Duodenal mucosa (tissue), 2 donors: Measurements from ENCODE around the gene ZBP1.

Experiments
- H3K27ac ChIP-seq: one replicate; pipeline ENCODE4 v1.7.0; 2013; ENCODE audit warnings: low read depth, low read length
- H3K27me3 ChIP-seq, 2 donors: one replicate each; pipeline ENCODE4 v1.7.0; 2013; ENCODE audit warnings: low read length in 2 of 2, control low read depth in 1 of 2; ENCODE audit not compliant: insufficient read depth in 2 of 2, control insufficient read depth in 1 of 2
- H3K36me3 ChIP-seq, 2 donors: one replicate each; pipeline ENCODE4 v1.7.0; 2013; ENCODE audit warnings: low read length in 2 of 2, control low read depth in 1 of 2; ENCODE audit not compliant: insufficient read depth in 2 of 2, control insufficient read depth in 1 of 2
- H3K4me1 ChIP-seq, 2 donors: one replicate each; pipeline ENCODE4 v1.7.0; 2013; ENCODE audit warnings: low read length in 2 of 2, control low read depth in 1 of 2; ENCODE audit not compliant: insufficient read depth in 2 of 2, control insufficient read depth in 1 of 2
- H3K4me3 ChIP-seq, 2 donors: one replicate each; pipeline ENCODE4 v1.7.0; 2013; ENCODE audit warnings: low read length in 2 of 2, low read depth in 1 of 2
- H3K9ac ChIP-seq, 2 donors: one replicate each; pipeline ENCODE4 v1.7.0; 2013; ENCODE audit warnings: low read length in 2 of 2, low read depth in 1 of 2
- H3K9me3 ChIP-seq, 2 donors: one replicate each; pipeline ENCODE4 v1.7.0; 2013; ENCODE audit warnings: low read length in 2 of 2, control low read depth in 1 of 2; ENCODE audit not compliant: control insufficient read depth in 1 of 2

Gene ZBP1

DNA sequence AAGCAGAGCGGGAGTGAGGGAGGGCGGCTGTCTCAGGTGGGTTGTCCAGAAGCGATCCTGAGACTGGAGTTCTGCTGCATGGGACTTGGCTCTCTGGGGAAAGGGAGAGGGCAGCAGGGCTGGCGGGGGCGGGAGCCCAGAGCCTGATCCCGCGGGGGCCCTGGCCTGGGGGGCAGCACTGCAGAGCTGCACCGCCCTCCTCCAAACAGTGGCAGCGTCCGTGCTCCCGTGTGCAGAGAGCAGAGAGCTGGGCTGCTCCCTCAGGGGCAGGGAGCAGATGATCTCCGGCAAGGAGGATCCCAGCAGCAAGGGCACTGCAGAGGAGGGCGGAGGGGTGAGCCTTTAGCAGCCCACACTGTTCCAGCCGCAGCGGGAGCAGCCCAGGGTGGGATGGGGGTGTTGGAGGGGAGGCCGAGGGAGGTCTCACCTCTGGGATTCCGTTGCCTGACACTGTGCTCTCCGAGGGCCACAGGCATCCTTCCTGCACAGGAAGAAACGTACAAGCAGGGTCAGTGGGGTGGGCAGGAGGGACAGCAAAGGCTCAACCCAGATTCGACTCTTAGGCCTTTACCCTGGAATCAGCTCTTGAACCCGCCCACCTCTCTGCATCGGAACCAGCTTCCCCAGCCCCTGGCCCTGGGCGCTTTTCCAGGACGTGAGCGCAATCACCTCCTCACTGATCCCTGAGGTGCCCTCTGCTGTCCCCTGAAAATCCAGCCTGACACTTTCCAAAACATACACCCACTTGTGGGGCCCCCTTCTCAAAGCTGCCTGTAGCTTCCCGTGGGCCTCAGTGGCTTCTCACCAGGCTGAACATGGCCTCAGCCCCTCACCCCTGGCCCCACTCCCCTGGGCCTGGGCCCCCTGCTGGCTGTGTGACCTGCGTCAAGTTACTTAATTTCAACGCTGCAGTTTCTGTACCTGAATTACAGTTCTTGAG is 32.6 kb upstream of the ZBP1 start:
- H3K4me1 ChIP-seq = peaks cover 7 to 10% of the 10 kb centered on the region in 2 donors
- H3K27ac ChIP-seq = no peak overlapping the region
- no peaks in the 10 kb centered on the region for H3K9me3 ChIP-seq
- no peaks in the 10 kb centered on the region for H3K27me3 ChIP-seq
- H3K36me3 ChIP-seq = no peaks in the 10 kb centered on the region
- no peak overlapping the region for H3K9ac ChIP-seq
- H3K4me3 ChIP-seq = no peak overlapping the region

DNA sequence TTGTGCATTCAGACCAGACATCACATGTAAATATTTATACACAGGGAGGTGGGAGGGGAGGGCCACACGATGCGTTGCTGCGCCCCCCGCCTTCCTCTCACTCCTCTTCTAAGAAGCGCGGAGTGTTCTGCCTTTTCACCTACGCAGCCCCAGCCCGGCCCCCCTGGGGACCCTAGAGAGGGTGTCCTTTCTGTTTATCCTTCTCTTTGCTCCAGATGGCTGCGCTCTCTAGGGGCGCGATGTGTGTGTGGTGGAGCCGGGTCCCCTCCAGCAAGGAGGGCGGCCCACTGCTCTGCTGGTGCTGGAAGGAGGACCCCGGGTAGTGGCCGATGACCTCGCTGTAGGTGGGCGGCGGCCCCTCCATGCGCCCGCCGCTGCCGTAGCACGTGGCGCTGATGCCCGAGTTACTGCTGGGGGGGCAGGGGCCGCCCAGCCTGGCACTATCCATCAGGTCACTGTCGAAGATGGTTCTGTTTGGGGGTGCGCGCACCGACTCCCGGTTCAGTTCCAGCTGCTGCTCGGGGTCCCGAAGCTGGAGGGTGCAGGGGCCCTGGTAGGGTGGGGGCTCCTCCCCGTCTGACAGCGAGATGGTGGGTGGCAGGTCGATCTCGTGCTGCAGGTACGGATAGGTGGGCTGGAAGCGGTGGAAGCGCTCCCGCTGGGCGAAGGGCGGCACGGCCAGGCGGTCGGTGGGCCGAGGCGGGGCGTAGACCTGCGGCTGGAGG is 31.8 kb upstream of the ZBP1 start:
- no peak overlapping the region for H3K9ac ChIP-seq
- H3K9me3 ChIP-seq = no peaks in the 10 kb centered on the region
- H3K36me3 ChIP-seq = no peaks in the 10 kb centered on the region
- H3K4me3 ChIP-seq = no peak overlapping the region
- no peak overlapping the region for H3K27ac ChIP-seq
- peaks cover 0 to 4% of the 10 kb centered on the region in 2 donors for H3K4me1 ChIP-seq
- H3K27me3 ChIP-seq = no peaks in the 10 kb centered on the region

- H3K9me3 ChIP-seq = no peaks in the 10 kb centered on the region
- H3K27me3 ChIP-seq = no peaks in the 10 kb centered on the region
- no peak overlapping the region for H3K27ac ChIP-seq
- H3K9ac ChIP-seq = no peak overlapping the region
- no peak overlapping the region for H3K4me3 ChIP-seq
- H3K4me1 ChIP-seq = peaks cover 0 to 4% of the 10 kb centered on the region in 2 donors
- H3K36me3 ChIP-seq = no peaks in the 10 kb centered on the region
These were observed 30.7 kb upstream of the ZBP1 start for GRCh38 chr20:57650756-57651483.

DNA sequence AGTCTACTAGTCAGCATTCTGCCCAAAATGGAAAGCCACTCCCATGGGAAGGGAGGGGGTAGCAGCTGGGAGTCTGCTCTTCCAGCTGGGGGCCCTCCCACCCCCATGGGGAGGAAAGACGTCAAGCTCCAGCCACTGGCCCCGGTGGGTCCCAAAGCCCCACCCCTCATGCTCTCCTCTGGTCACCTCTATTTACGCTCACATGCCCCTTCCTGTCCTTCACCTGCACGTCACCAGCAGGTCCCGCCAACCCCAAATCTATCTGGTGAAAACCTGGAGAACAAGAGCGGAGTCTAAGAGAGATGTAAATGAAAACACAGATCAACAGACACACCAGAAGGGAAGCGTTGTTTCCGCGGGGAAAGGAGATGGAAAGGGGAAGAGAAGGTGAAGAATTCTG is 30.0 kb upstream of the ZBP1 start:
- H3K27me3 ChIP-seq = no peaks in the 10 kb centered on the region
- no peak overlapping the region for H3K4me3 ChIP-seq
- H3K27ac ChIP-seq = no peak overlapping the region
- no peaks in the 10 kb centered on the region for H3K9me3 ChIP-seq
- H3K9ac ChIP-seq = no peak overlapping the region
- peaks cover 0 to 4% of the 10 kb centered on the region in 2 donors for H3K4me1 ChIP-seq
- no peaks in the 10 kb centered on the region for H3K36me3 ChIP-seq

DNA sequence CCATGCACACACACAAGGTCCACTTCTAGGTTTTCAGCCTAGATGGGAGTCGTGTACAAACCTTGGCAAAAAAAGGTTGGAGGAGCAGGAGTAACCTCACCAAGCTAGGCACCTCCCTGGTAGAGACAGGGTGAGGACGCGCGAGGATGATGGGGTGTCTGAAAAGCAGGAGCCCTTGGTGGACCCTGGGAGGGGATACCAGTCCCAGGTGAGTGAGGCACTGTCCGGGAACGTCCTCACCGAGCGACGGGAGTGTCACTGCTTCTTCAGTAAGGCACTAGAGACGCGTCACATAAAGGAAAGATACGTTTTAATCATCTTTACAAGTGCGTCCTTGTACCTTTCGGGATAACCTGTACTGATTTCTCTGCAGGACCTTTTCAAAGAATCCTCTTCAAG is 29.4 kb upstream of the ZBP1 start:
- no peak overlapping the region for H3K27ac ChIP-seq

DNA sequence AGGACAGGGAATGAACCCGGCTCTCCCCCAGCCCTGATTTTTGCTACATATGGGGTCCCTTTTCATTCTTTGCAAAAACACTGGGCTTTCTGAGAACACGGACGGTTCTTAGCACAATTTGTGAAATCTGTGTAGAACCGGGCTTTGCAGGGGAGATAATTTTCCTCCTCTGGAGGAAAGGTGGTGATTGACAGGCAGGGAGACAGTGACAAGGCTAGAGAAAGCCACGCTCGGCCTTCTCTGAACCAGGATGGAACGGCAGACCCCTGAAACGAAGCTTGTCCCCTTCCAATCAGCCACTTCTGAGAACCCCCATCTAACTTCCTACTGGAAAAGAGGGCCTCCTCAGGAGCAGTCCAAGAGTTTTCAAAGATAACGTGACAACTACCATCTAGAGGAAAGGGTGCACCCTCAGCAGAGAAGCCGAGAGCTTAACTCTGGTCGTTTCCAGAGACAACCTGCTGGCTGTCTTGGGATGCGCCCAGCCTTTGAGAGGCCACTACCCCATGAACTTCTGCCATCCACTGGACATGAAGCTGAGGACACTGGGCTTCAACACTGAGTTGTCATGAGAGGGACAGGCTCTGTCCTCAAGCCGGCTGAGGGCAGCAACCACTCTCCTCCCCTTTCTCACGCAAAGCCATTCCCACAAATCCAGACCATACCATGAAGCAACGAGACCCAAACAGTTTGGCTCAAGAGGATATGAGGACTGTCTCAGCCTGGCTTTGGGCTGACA is 28.8 kb upstream of the ZBP1 start:
- Histone ChIP-seq H3K4me3 (no peak overlapping the region), H3K27ac (no peak overlapping the region), H3K9ac (no peak overlapping the region), H3K36me3 (no peaks in the 10 kb centered on the region), H3K27me3 (no peaks in the 10 kb centered on the region), H3K4me1 (no peaks in the 10 kb centered on the region), H3K9me3 (no peaks in the 10 kb centered on the region)

More for the DNA sequence above, 29.4 kb upstream of the ZBP1 start:
- H3K4me3 ChIP-seq = no peak overlapping the region
- no peak overlapping the region for H3K9ac ChIP-seq
- H3K36me3 ChIP-seq = no peaks in the 10 kb centered on the region
- H3K9me3 ChIP-seq = no peaks in the 10 kb centered on the region
- H3K27me3 ChIP-seq = no peaks in the 10 kb centered on the region
- H3K4me1 ChIP-seq = peaks cover 0 to 3% of the 10 kb centered on the region in 2 donors

DNA sequence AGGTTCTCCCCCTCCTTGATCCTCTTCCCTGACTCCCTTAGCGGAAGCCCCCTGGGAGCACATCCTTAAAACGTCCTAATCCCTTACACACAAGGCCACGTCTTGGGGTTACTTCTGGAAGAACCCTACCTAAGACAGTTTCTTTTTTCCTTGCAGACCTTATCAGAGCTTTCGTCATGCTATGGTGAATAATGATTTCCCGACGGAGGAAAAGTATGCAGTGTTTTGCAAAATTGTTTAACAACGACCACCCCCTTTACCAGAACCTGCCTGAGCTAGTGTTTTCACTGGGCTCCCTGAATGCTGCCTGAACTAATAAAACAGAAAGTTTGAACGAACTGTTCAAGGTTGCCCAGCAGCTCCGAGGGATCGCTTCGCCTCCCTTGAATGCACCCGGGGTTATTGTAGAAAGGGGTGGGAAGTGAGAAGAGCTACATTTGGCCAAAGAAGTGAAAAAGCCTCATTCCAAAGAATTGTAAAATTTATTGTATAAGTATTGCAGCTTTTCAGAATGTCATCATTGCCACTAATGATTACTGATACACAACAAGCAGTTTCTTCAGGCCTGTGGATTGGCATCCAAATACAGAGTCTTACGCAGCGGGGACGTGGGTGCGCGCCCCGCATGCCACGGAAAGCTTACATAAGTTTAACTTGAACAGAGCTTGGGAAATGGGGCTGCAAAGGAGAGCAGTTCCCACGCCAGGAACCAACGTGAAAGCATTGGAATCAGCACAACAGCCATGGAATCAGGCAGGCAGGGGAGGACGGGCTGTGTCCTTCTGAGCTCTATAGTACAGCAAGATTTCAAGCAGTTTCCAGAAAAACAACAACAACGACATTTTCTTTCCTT is 27.9 kb upstream of the ZBP1 start:
- H3K9ac ChIP-seq = no peak overlapping the region
- H3K4me3 ChIP-seq = no peak overlapping the region
- no peak overlapping the region for H3K27ac ChIP-seq
- no peaks in the 10 kb centered on the region for H3K36me3 ChIP-seq
- H3K27me3 ChIP-seq = no peaks in the 10 kb centered on the region
- H3K9me3 ChIP-seq = no peaks in the 10 kb centered on the region
- no peaks in the 10 kb centered on the region for H3K4me1 ChIP-seq

DNA sequence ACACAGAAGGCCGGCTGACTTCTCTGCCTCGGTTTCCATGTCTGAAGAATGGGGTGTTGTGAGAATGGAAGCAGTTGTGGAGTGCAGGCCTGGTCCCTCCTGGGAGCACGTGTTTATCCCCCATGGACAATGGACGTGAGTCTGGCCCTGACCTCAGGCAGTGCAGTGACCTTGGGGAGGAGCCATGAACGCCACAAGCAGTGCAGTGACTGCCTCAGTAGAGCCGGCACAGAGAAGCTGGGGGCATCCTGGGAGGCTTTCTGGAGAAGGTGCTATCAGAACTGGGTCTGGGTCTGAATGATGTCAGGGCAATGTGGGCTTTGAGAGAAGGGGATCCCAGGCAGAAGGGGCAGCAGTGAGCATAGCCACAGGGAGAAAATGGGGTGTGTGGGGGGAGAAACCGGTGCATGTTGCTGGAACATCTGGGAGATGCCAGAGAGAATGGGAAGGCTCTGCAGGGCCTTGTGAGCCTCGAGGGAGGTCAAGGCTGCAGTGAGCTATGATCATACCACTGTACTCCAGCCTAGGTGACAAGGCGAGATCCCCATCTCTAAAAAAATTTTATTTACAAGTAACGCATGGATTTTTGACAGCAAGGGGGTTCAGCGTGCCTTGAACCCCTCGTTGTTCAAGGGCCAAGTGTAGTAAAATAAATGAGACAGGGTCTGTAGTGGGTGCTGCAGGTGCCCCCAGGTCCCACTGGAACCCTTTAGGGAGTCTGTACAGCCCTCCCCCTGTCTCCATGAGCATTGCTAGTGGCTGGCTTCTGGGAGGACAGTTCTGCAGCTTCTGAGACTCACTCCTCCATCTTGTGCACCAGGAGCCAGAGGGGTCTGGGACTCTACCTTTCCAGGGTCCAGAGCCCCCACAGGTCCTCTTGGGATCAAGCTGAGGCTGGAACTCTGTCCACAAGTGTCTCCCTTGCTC is 27.0 kb upstream of the ZBP1 start:
- no peaks in the 10 kb centered on the region for H3K9me3 ChIP-seq
- no peak overlapping the region for H3K27ac ChIP-seq
- no peaks in the 10 kb centered on the region for H3K36me3 ChIP-seq
- H3K4me1 ChIP-seq = no peaks in the 10 kb centered on the region
- H3K27me3 ChIP-seq = no peaks in the 10 kb centered on the region
- no peak overlapping the region for H3K9ac ChIP-seq
- H3K4me3 ChIP-seq = no peak overlapping the region
